Measurements from ENCODE around the gene RAB14.
"Not testable (repeated sequence)": the region's sequence is repeated elsewhere in the genome, so short reads cannot be mapped to it uniquely, and the experiment has no call there.

The RAB14 gene

GRCh38 chr9:121182989-121183388 is 18.7 kb downstream of the RAB14 start:
- Histone ChIP-seq H3K27me3 (ENCODE audit: control insufficient read depth, insufficient read depth, low read length, poor library complexity, severe bottlenecking) (no peaks in the 10 kb centered on the region), H3K36me3 (ENCODE audit: control insufficient read depth, insufficient read depth, low read length) (peaks cover 8% of the 10 kb centered on the region), H3K9me3 (ENCODE audit: control insufficient read depth, low read length) (no peaks in the 10 kb centered on the region), H3K4me1 (ENCODE audit: control insufficient read depth, insufficient read depth, low read length) (no peaks in the 10 kb centered on the region), H3K4me3 (ENCODE audit: insufficient read depth, low read depth, low read length) (no peak overlapping the region), H3K27ac (ENCODE audit: insufficient read depth, low read depth, low read length, poor library complexity, severe bottlenecking) (no peak overlapping the region)

- Histone ChIP-seq H3K4me1 (ENCODE audit: control insufficient read depth, insufficient read depth, low read length) (no peaks in the 10 kb centered on the region), H3K9me3 (ENCODE audit: control insufficient read depth, low read length) (no peaks in the 10 kb centered on the region), H3K36me3 (ENCODE audit: control insufficient read depth, insufficient read depth, low read length) (peaks cover 8% of the 10 kb centered on the region), H3K4me3 (ENCODE audit: insufficient read depth, low read depth, low read length) (no peak overlapping the region), H3K27ac (ENCODE audit: insufficient read depth, low read depth, low read length, poor library complexity, severe bottlenecking) (no peak overlapping the region), H3K27me3 (ENCODE audit: control insufficient read depth, insufficient read depth, low read length, poor library complexity, severe bottlenecking) (no peaks in the 10 kb centered on the region)
- 97 to 98% methylated on average over 3 of the region's 3 CpGs for WGBS, 2 experiments
Observed at GRCh38 chr9:121182101-121182836, 19.4 kb downstream of the RAB14 start.

DNA sequence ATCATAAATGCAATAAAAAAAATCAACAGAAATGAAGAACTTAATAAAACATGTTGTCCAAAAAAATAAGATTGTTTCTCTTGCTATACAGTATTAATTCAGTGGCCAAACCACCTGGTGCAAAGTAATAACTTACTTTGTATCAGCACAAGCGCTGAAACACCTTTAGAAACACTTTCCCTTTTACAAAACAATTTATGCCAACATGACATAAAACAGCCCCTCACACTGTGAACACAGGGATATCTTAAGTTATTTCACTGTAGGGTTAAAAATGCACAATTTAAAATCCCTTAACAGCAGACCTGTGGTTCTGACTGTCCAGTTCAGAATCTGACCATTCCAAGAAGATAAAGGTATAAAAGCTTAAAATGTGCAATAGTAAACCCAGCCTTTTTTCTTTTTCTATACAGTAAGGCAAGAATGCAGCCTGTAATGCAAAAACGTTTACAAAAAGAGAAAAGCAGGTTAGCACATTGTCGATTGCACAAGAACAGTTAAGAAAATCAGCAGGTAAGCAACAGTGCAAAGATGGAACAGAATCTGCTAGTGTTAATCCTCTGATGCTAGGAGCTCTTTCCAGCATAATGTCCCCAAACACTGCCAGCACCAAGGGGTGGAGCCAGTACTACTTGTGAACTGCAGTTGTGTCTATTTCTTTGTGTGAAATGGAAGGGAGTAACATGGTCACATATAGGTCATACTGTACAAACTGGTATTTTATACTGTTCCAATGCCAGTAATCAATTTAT is 21.6 kb downstream of the RAB14 start:
- Histone ChIP-seq H3K4me3 (ENCODE audit: insufficient read depth, low read depth, low read length) (no peak overlapping the region), H3K27me3 (ENCODE audit: control insufficient read depth, insufficient read depth, low read length, poor library complexity, severe bottlenecking) (no peaks in the 10 kb centered on the region), H3K4me1 (ENCODE audit: control insufficient read depth, insufficient read depth, low read length) (no peaks in the 10 kb centered on the region), H3K27ac (ENCODE audit: insufficient read depth, low read depth, low read length, poor library complexity, severe bottlenecking) (no peak overlapping the region), H3K36me3 (ENCODE audit: control insufficient read depth, insufficient read depth, low read length) (peaks cover 18% of the 10 kb centered on the region), H3K9me3 (ENCODE audit: control insufficient read depth, low read length) (no peaks in the 10 kb centered on the region)
- WGBS, 2 experiments = 90 to 93% methylated on average over 3 of the region's 3 CpGs

DNA sequence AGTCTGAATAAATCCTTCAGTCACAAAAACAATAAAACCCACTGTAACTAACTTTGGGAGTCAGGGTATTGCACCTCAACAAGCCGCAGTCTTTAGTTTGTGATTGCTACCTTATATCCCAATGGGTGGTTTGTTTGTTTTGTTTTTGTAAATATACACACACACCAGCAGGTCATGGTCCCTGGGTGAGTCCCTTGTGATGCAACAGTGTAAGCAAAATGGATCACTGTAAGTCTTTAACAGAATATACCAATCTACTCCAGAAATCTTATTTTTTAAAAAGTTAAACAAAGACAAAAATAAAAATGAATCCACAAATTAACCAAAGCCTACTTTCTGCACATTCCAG is 22.3 kb downstream of the RAB14 start:
- not testable (repeated sequence) for H3K4me3 ChIP-seq (ENCODE audit: insufficient read depth, low read depth, low read length); H3K4me1 ChIP-seq (ENCODE audit: control insufficient read depth, insufficient read depth, low read length); H3K9me3 ChIP-seq (ENCODE audit: control insufficient read depth, low read length); H3K27ac ChIP-seq (ENCODE audit: insufficient read depth, low read depth, low read length, poor library complexity, severe bottlenecking); H3K27me3 ChIP-seq (ENCODE audit: control insufficient read depth, insufficient read depth, low read length, poor library complexity, severe bottlenecking)
- H3K36me3 ChIP-seq (ENCODE audit: control insufficient read depth, insufficient read depth, low read length) = peaks cover 18% of the 10 kb centered on the region
- WGBS, 2 experiments = no CpG with 5 or more reads among the region's 1 CpG

GRCh38 chr9:121178676-121179372 is 22.8 kb downstream of the RAB14 start:
- H3K4me1 ChIP-seq (ENCODE audit: control insufficient read depth, insufficient read depth, low read length) = no peaks in the 10 kb centered on the region
- H3K4me3 ChIP-seq (ENCODE audit: insufficient read depth, low read depth, low read length) = no peak overlapping the region
- H3K9me3 ChIP-seq (ENCODE audit: control insufficient read depth, low read length) = no peaks in the 10 kb centered on the region
- peaks cover 18% of the 10 kb centered on the region for H3K36me3 ChIP-seq (ENCODE audit: control insufficient read depth, insufficient read depth, low read length)
- 89 to 91% methylated on average over 6 of the region's 6 CpGs for WGBS, 2 experiments
- H3K27me3 ChIP-seq (ENCODE audit: control insufficient read depth, insufficient read depth, low read length, poor library complexity, severe bottlenecking) = no peaks in the 10 kb centered on the region
- no peak overlapping the region for H3K27ac ChIP-seq (ENCODE audit: insufficient read depth, low read depth, low read length, poor library complexity, severe bottlenecking)

- WGBS, 2 experiments = 94 to 95% methylated on average over 7 of the region's 7 CpGs
- no peak overlapping the region for H3K27ac ChIP-seq (ENCODE audit: insufficient read depth, low read depth, low read length, poor library complexity, severe bottlenecking)
- H3K36me3 ChIP-seq (ENCODE audit: control insufficient read depth, insufficient read depth, low read length) = peaks cover 19% of the 10 kb centered on the region
Observed at GRCh38 chr9:121173501-121173900, 28.2 kb downstream of the RAB14 start.

GRCh38 chr9:121172726-121173487 is 28.8 kb downstream of the RAB14 start:
- H3K27me3 ChIP-seq (ENCODE audit: control insufficient read depth, insufficient read depth, low read length, poor library complexity, severe bottlenecking) = no peaks in the 10 kb centered on the region
- peaks cover 19% of the 10 kb centered on the region for H3K36me3 ChIP-seq (ENCODE audit: control insufficient read depth, insufficient read depth, low read length)
- no peak overlapping the region for H3K27ac ChIP-seq (ENCODE audit: insufficient read depth, low read depth, low read length, poor library complexity, severe bottlenecking)
- WGBS, 2 experiments = 93 to 100% methylated on average over 1 of the region's 1 CpG
- H3K4me3 ChIP-seq (ENCODE audit: insufficient read depth, low read depth, low read length) = no peak overlapping the region
- no peaks in the 10 kb centered on the region for H3K9me3 ChIP-seq (ENCODE audit: control insufficient read depth, low read length)
- H3K4me1 ChIP-seq (ENCODE audit: control insufficient read depth, insufficient read depth, low read length) = no peaks in the 10 kb centered on the region

More at GRCh38 chr9:121173501-121173900, 28.2 kb downstream of the RAB14 start:
- no peak overlapping the region for H3K4me3 ChIP-seq (ENCODE audit: insufficient read depth, low read depth, low read length)
- no peaks in the 10 kb centered on the region for H3K9me3 ChIP-seq (ENCODE audit: control insufficient read depth, low read length)
- H3K4me1 ChIP-seq (ENCODE audit: control insufficient read depth, insufficient read depth, low read length) = no peaks in the 10 kb centered on the region
- H3K27me3 ChIP-seq (ENCODE audit: control insufficient read depth, insufficient read depth, low read length, poor library complexity, severe bottlenecking) = no peaks in the 10 kb centered on the region

DNA sequence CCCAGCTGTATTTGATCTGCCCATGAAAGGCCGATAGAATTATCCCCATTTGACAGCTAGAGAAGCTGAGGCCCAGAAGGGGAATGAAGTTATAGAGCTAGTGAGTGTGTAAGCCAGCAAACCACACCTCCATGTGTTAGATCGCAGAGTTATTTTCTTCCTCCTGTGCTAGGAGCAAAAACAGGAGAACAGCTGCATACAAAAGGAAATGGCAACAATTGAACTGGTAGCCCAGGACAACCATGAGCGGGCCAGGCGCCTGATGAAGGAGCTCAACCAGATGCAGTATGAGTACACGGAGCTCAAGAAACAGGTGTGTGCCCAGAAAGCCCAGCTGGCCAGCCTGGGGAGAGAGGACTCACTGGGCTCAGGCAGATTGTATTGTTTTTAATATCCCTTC is 30.4 kb downstream of the RAB14 start:
- peaks cover 16% of the 10 kb centered on the region for H3K36me3 ChIP-seq (ENCODE audit: control insufficient read depth, insufficient read depth, low read length)
- no peak overlapping the region for H3K4me3 ChIP-seq (ENCODE audit: insufficient read depth, low read depth, low read length)
- no peaks in the 10 kb centered on the region for H3K4me1 ChIP-seq (ENCODE audit: control insufficient read depth, insufficient read depth, low read length)
- 94 to 96% methylated on average over 5 of the region's 5 CpGs for WGBS, 2 experiments
- H3K27me3 ChIP-seq (ENCODE audit: control insufficient read depth, insufficient read depth, low read length, poor library complexity, severe bottlenecking) = no peaks in the 10 kb centered on the region
- no peak overlapping the region for H3K27ac ChIP-seq (ENCODE audit: insufficient read depth, low read depth, low read length, poor library complexity, severe bottlenecking)
- H3K9me3 ChIP-seq (ENCODE audit: control insufficient read depth, low read length) = no peaks in the 10 kb centered on the region

- Histone ChIP-seq H3K36me3 (ENCODE audit: control insufficient read depth, insufficient read depth, low read length) (peaks cover 9% of the 10 kb centered on the region), H3K27ac (ENCODE audit: insufficient read depth, low read depth, low read length, poor library complexity, severe bottlenecking) (no peak overlapping the region), H3K27me3 (ENCODE audit: control insufficient read depth, insufficient read depth, low read length, poor library complexity, severe bottlenecking) (no peaks in the 10 kb centered on the region), H3K4me3 (ENCODE audit: insufficient read depth, low read depth, low read length) (no peak overlapping the region), H3K9me3 (ENCODE audit: control insufficient read depth, low read length) (no peaks in the 10 kb centered on the region), H3K4me1 (ENCODE audit: control insufficient read depth, insufficient read depth, low read length) (no peaks in the 10 kb centered on the region)
- 93 to 94% methylated on average over 3 of the region's 3 CpGs for WGBS, 2 experiments
Observed at GRCh38 chr9:121169094-121169601, 32.5 kb downstream of the RAB14 start.

Measured in ectodermal cell (in vitro differentiated cells).